CD4-positive, alpha-beta T cell treated with Interleukin-2 at 100 ng/mL for 4 hours (primary cell): ENCODE data around the gene FOXB2.
A peak's percentile ranks its signal among the peaks of the same experiment; 100 is the strongest.
"Not testable (repeated sequence)": the region's sequence is repeated elsewhere in the genome, so short reads cannot be mapped to it uniquely, and the experiment has no call there.

Source experiments
- DNase-seq: peaks from one replicate; pipeline ENCODE4 v3.0.0-alpha.2; 2020; ENCODE audit warnings: low spot score

Gene FOXB2

GRCh38 chr9:77019236-77019925, at the start of gene FOXB2:
Gene FOXB2 (plus strand): TSS chr9:77019655. CDS start chr9:77019655, 0 bp downstream.
- no peak for DNase-seq

DNA sequence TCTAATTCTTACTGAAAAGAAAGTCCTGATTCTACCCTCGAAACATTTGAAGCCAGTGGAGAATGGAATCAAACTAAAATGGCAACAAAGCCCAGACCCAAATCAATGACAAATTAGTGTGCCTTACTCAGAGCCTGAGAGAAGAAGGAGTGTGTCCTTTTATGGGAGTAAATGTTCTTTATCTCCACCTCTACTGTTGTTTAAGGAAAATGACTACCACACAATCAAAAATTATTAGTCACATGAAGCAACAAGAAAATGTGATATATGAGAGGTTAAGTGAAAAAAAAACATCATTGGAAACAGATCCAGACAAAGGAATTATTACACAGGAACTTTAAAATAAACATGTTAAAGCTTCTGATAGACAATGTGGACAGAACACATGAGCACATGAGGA, 49.7 kb upstream of the FOXB2 start:
- no peak for DNase-seq

DNA sequence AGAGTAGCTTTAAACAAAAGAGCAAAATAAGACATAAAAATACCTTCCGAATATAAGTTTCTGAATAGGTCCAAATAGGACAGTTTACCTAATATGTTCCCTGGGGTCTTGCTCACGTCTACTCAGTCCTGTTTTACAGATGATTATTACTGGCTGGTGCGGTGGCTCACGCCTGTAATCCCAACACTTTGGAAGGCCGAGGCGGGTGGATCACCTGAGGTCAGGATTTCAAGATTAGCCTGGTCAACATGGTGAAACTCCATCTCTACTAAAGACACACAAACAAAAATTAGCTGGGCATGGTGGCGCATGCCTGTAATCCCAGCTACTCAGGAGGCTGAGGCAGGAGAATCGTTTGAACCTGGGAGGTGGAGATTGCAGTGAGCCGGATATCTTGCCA, 40.6 kb upstream of the FOXB2 start:
- DNase-seq, result not testable (repeated sequence)

DNA sequence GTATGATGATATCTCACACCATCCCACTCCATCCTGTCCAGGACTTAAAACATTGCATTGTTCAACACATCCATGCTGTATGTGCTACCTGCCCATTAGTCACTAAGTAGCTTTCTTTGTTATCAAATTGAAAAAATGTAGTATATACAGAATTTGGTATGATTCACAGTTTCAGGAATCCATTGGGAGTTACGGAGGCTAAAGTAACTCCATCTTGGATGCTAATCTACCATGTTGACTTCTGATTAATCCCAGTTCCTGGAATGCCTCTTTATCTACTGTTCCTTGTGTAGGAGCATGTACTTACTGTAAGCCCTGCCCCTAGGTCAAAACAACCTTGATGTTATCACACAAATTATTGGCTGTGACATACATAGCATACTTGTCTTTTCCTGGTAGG, 38.9 kb upstream of the FOXB2 start:
- no peak for DNase-seq

DNA sequence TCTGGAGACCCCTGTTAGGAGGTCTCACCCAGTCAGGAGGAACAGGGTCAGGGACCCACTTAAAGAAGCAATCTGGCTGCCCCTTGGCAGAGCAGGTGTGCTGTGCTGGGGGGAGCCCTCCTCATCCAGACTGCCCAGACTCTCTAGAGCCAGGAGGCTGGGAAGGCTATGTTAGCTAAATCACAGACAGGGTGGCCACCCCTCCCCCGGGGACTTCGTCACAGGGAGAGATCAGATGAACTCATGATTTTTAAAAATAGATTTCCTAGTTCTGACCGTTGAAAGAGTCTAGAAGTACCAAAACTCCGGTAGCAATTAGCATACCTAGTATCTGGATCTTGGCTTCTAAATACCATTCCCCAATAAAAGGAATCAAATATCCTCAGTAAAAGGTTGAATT, 35.0 kb upstream of the FOXB2 start:
- DNase-seq, result no peak

DNA sequence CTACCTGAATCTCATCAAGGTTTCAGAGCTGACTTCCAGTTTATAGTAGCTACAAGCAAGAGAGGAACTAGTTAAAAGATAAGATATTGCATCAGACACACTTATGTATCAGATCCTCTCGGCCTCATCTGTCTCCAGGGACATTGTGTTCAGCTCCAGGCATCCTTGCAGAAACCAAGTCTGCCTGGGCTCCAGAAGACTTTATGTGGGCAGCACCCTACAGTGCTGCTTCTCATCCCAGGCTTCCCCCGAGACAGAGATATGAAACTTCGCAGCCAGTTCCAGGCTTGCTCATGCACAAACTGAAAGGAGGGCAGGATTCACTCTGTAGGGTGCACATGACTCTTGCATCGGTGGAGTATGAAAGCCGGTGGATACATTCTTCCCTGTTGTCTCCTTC, 33.9 kb upstream of the FOXB2 start:
- no peak for DNase-seq

GRCh38 chr9:76987594-76988200, 31.8 kb upstream of the FOXB2 start:
- no peak for DNase-seq

- no peak for DNase-seq
Observed at GRCh38 chr9:76988941-76989340, 30.5 kb upstream of the FOXB2 start.

DNA sequence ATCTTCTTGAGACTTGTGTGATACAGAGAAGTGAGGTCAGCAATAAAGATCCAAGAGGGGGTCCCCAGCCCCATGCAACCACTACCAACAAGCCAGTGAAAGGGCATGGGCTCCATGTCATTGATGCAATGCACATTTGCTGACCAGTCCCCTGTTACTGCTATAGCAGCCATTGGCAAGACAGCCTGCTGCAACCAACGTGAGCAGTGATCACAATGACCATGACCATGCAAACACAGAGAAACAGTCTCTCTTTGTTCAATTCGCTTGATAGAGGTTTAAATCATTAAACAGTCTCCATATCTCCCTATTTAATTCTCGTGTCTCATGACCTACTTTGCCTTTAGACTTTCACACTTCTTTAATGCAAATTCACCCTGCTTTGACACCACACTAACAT, 30.0 kb upstream of the FOXB2 start:
- DNase-seq, result no peak

DNA sequence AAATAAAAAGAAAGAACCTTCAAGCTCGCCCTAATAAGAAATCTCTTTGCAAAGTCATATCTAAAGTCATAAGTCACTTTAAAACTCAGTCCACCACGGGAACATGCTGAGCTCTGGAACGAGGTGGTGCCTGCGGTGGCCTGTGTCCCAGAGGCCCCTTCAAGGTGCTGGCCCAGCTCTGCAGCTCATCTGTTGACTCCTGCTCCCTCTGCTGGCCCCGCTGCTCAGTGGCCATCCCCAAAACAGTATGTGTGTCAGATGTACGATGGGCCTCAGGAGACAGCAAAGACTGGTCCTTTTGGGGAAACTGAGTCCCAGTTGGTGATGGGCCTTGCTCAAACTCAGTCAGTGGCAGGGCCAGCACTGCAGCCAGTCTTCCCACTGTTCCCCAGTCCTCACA, 22.8 kb upstream of the FOXB2 start:
- DNase-seq, result no peak

DNA sequence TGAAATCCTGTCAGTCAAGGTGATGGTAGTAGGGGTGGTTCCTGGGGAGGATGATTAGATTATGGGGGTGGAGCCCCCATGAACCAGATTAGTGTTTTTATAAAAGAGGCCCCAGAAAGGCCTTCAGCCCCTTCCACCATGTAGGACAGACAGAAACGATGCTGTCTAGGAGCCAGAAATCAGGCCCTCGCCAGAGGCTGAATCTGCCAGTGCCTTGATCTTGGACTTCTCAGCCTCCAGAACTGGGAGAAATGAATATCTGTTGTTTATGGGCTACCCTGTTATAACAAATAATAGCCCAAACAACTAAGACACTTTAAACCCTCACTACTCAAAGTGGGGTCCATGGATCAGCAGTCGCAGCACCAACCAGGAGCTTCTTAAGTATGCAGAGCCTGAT, 20.2 kb upstream of the FOXB2 start:
- no peak for DNase-seq

GRCh38 chr9:77000330-77000729, 19.1 kb upstream of the FOXB2 start:
- DNase-seq, result no peak

DNA sequence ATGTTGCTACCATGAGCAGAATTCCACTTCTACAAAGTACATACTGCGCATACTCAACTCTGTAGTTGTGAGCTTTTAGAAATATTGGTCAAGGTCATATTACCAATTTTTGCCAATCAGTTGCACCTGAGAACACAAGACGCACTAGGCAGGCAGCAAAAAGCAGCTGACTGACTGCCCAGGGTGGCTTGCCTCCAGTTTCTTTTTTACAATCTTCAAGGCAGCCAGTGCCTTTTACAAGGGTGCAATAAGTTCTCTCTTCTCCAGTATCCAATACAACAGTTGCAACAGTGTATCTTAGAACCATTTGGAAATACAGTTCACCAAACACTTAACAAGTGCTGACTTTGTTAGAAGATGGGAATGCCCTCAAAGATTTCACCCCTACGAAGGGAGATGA, 16.1 kb upstream of the FOXB2 start:
- no peak for DNase-seq

- DNase-seq, result no peak
Observed at GRCh38 chr9:77005216-77005615, 14.2 kb upstream of the FOXB2 start.

DNA sequence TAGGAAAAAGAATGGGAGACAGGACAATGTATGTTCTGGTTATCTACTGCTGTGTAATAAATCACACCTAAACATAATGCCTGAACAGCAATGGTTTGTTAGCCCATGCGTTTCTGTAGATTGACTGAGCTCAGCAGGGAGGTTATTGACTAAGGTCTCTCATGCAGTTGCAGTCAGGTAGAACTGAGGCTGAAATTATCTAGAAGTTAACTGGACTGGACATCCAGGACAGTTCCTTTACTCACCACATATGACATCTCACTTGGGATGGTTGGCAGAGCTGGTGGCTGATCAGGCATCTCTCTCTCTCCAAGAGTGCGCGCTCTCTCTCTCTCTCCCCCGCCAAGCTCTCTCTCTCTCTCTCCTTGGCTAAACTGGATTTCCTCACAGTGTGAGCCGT, 8.9 kb upstream of the FOXB2 start:
- DNase-seq, result no peak

- peak; percentile 55 for DNase-seq
Observed at GRCh38 chr9:77011973-77012821, 7.3 kb upstream of the FOXB2 start.

GRCh38 chr9:77013206-77013931, 6.1 kb upstream of the FOXB2 start:
- DNase-seq, result no peak

- no peak for DNase-seq
Observed at GRCh38 chr9:77013932-77014596, 5.4 kb upstream of the FOXB2 start.

- no peak for DNase-seq
Observed at GRCh38 chr9:77014597-77015263, 4.7 kb upstream of the FOXB2 start.

- no peak for DNase-seq
Observed at GRCh38 chr9:77015327-77016048, 4.0 kb upstream of the FOXB2 start.

- no peak for DNase-seq
Observed at GRCh38 chr9:77016121-77016525, 3.3 kb upstream of the FOXB2 start.
